Subcutaneous abdominal adipose tissue (tissue), 5 donors: Measurements from ENCODE around the gene LUC7L2.

Source experiments
- H3K27ac ChIP-seq: one replicate; pipeline ENCODE4 v1.7.0; 2013; ENCODE audit warnings: low read depth, mild to moderate bottlenecking, inconsistent platforms, low read length, moderate library complexity
- H3K27me3 ChIP-seq, 5 donors: one replicate each; pipeline ENCODE4 v1.7.0; 2013; ENCODE audit warnings: low read length in 5 of 5, inconsistent platforms in 1 of 5; ENCODE audit not compliant: control insufficient read depth in 5 of 5, insufficient read depth in 4 of 5
- H3K36me3 ChIP-seq, 5 donors: one replicate each; pipeline ENCODE4 v1.7.0; 2013; ENCODE audit warnings: low read length in 5 of 5; ENCODE audit not compliant: control insufficient read depth in 5 of 5, insufficient read depth in 5 of 5
- H3K4me1 ChIP-seq, 5 donors: one replicate each; pipeline ENCODE4 v1.7.0; 2013; ENCODE audit warnings: low read length in 5 of 5, mild to moderate bottlenecking in 3 of 5, moderate library complexity in 1 of 5; ENCODE audit not compliant: control insufficient read depth in 5 of 5, insufficient read depth in 5 of 5
- H3K4me3 ChIP-seq, 5 donors: one replicate each; pipeline ENCODE4 v1.7.0; 2013; ENCODE audit warnings: low read length in 5 of 5, low read depth in 1 of 5
- H3K9ac ChIP-seq, 5 donors: one replicate each; pipeline ENCODE4 v1.7.0; 2013; ENCODE audit warnings: low read length in 5 of 5, mild to moderate bottlenecking in 4 of 5, moderate library complexity in 3 of 5
- H3K9me3 ChIP-seq, 5 donors: one replicate each; pipeline ENCODE4 v1.7.0; 2013; ENCODE audit warnings: low read length in 5 of 5; ENCODE audit not compliant: control insufficient read depth in 5 of 5
- donor health status: healthy.
- donor health status: healthy.
- donor health status: healthy.
- donor health status: healthy.
- donor health status: healthy.

Gene LUC7L2

GRCh38 chr7:139431010-139431409 lies 71.3 kb downstream of the LUC7L2 start:
- Histone ChIP-seq H3K9ac (no peak overlapping the region), H3K4me1 (peaks cover 0 to 15% (median 10%) of the 10 kb centered on the region in 5 donors), H3K27me3 (no peaks in the 10 kb centered on the region), H3K27ac (no peak overlapping the region), H3K36me3 (peaks cover 0 to 18% (median 13%) of the 10 kb centered on the region in 5 donors), H3K4me3 (no peak overlapping the region), H3K9me3 (no peaks in the 10 kb centered on the region)

DNA sequence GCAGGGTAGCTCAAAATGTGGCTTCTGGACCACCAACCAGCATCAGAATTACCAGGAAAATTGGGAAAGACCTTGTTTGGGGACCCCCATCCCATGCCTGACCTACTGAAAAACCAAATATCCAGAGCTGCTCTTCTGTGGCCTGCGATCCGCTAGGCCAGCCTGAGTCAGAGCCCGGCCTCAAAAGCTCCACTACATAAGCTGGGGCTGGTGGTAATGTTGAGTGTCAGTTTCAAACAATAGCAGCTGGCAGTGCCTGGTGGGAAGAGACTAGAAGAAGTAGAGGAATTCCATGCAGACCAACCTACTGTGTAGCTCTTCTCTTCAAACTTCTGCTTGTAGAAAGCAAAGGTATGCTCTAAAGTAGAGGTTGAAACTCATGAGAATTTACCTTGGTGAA lies 71.8 kb downstream of the LUC7L2 start:
- Histone ChIP-seq H3K4me1 (peaks cover 0 to 15% (median 10%) of the 10 kb centered on the region in 5 donors), H3K9me3 (no peaks in the 10 kb centered on the region), H3K27ac (no peak overlapping the region), H3K36me3 (peaks cover 0 to 18% (median 13%) of the 10 kb centered on the region in 5 donors), H3K27me3 (no peaks in the 10 kb centered on the region), H3K9ac (no peak overlapping the region), H3K4me3 (no peak overlapping the region)

GRCh38 chr7:139436806-139437205 lies 77.1 kb downstream of the LUC7L2 start:
- Histone ChIP-seq H3K36me3 (peaks cover 0 to 5% (median 4%) of the 10 kb centered on the region in 5 donors), H3K27ac (no peak overlapping the region), H3K9me3 (no peaks in the 10 kb centered on the region), H3K9ac (no peak overlapping the region), H3K4me1 (peaks cover 0 to 10% (median 8%) of the 10 kb centered on the region in 5 donors), H3K27me3 (no peaks in the 10 kb centered on the region), H3K4me3 (no peak overlapping the region)

DNA sequence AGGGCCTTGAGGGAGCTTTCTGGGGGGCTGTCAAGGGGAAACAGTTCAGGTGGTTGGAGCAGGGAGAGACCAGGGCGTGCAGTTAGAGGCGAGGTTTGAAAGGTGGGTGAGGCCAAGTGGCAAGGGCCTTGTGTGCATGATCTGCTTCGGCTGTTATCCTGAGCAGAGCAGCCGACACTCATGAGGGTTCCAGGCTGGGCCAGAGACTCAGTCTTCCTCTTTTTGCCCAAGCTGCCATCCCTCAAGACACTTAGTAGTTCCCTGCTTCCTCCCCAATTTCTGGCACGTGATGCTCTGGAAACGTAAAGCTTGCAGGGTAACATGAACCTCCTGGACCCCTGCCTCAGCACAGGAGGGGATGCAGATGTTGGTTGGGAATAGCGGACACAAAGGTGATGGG lies 79.7 kb downstream of the LUC7L2 start:
- H3K27me3 ChIP-seq: no peaks in the 10 kb centered on the region
- H3K9ac ChIP-seq: no peak overlapping the region
- H3K9me3 ChIP-seq: no peaks in the 10 kb centered on the region
- H3K27ac ChIP-seq: no peak overlapping the region
- no peak overlapping the region for H3K4me3 ChIP-seq
- peaks cover 0 to 4% (median 2%) of the 10 kb centered on the region in 5 donors for H3K4me1 ChIP-seq
- peaks cover 0 to 5% (median 0%) of the 10 kb centered on the region in 5 donors for H3K36me3 ChIP-seq

DNA sequence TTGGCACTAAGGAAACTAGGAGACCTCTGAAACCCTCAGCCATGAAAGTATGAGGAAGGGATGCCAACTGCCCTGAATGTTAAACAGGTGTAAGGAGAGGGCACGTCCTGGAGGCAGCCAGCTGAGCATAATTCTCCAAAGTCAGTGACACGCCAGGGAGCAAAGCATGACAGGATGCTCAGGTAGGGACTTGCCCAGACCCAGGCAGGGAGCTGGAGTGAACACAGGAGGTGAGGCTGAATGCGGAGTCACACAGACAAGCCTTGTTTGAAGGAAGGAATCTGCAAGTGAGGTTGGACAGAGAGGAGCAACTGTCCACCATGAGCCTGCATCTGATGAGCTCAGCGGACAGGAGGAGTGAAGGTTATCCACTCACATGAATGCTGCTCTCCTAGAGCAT lies 82.3 kb downstream of the LUC7L2 start:
- H3K4me1 ChIP-seq: no peaks in the 10 kb centered on the region
- no peak overlapping the region for H3K27ac ChIP-seq
- no peaks in the 10 kb centered on the region for H3K27me3 ChIP-seq
- no peak overlapping the region for H3K4me3 ChIP-seq
- H3K36me3 ChIP-seq: peaks cover 0 to 1% (median 0%) of the 10 kb centered on the region in 5 donors
- no peak overlapping the region for H3K9ac ChIP-seq
- H3K9me3 ChIP-seq: no peaks in the 10 kb centered on the region

DNA sequence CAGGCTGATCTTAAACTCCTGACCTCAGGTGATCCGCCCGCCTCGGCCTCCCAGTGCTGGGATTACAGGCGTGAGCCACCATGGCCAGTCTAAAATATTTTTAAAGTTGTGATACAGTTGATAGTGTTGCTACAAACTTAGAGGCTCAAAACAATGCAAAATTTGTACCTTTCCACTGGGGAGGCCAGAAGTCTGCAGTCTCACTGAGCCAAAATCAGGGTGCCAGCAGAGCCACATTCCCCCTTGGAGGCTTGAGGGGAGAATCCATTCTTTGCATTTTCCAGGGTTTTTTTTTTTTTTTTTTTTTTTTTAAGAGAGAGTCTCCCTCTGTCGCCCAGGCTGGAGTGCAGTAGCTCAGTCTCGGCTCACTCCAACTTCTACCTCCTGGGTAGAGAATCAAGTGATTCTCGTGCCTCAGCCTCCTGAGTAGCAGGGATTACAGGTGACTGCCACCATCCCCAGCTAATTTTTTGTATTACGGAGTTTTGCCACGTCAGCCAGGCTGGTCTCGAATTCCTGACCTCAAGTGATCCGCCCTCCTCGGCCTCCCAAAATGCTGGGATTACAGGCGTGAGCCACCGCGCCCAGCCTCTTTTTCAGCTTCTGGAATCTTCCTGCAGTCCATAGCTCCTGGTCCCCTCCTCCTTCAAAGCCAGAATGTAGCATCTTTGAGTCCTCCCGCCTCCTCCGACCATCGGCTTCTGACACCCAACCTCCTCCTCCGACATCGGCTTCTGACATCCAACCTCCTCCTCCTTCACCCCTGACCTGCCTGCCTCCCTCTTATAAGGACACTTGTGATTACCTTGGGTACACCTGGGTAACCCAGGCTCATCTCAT lies 86.6 kb downstream of the LUC7L2 start:
- Histone ChIP-seq H3K9me3 (peaks cover 0 to 6% (median 0%) of the 10 kb centered on the region in 5 donors), H3K27ac (no peak overlapping the region), H3K4me3 (no peak overlapping the region), H3K27me3 (no peaks in the 10 kb centered on the region), H3K4me1 (no peaks in the 10 kb centered on the region), H3K36me3 (no peaks in the 10 kb centered on the region), H3K9ac (no peak overlapping the region)

DNA sequence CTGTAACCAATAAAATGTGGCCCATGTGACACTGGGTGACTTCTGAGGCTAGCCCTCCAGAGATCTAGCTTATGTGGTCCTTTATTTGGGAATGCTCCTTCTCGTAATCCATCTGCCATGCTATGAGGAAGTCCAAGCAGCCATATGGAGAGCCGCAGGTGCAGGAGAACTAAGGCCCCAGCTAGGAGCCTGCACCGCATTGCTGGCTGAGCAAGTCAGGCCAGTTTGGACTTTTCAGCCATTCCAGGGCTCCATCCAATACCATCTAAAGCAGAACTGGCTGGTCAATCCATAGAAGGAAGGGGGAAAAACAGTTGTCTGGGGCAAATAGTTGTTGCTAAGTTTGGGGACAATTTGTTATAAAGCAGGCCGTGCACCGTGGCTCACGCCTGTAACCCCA lies 91.2 kb downstream of the LUC7L2 start:
- Histone ChIP-seq H3K27ac (no peak overlapping the region), H3K36me3 (no peaks in the 10 kb centered on the region)

GRCh38 chr7:139451638-139452037 lies 91.9 kb downstream of the LUC7L2 start:
- Histone ChIP-seq H3K4me1 (no peaks in the 10 kb centered on the region), H3K9ac (no peak overlapping the region)

More for the DNA sequence above, 91.2 kb downstream of the LUC7L2 start:
- Histone ChIP-seq H3K9ac (no peak overlapping the region), H3K4me3 (no peak overlapping the region), H3K27me3 (peaks cover 0 to 2% (median 0%) of the 10 kb centered on the region in 5 donors), H3K4me1 (no peaks in the 10 kb centered on the region), H3K9me3 (peaks cover 0 to 6% (median 0%) of the 10 kb centered on the region in 5 donors)

GRCh38 chr7:139452958-139453672 lies 93.4 kb downstream of the LUC7L2 start:
- H3K9me3 ChIP-seq: peaks cover 0 to 6% (median 0%) of the 10 kb centered on the region in 5 donors
- H3K4me3 ChIP-seq: no peak overlapping the region
- H3K9ac ChIP-seq: no peak overlapping the region
- H3K4me1 ChIP-seq: no peaks in the 10 kb centered on the region
- H3K27me3 ChIP-seq: peaks cover 0 to 2% (median 0%) of the 10 kb centered on the region in 5 donors
- H3K36me3 ChIP-seq: no peaks in the 10 kb centered on the region
- no peak overlapping the region for H3K27ac ChIP-seq

More at GRCh38 chr7:139451638-139452037, 91.9 kb downstream of the LUC7L2 start:
- Histone ChIP-seq H3K4me3 (no peak overlapping the region), H3K27ac (no peak overlapping the region), H3K9me3 (peaks cover 0 to 6% (median 0%) of the 10 kb centered on the region in 5 donors), H3K36me3 (no peaks in the 10 kb centered on the region), H3K27me3 (peaks cover 0 to 2% (median 0%) of the 10 kb centered on the region in 5 donors)
